KOPT-K1 (cell line): ENCODE data around the gene WNK3.

Source experiments
- H3K27ac ChIP-seq: fragments of 200-600 bp; sonication (generic); 2 replicates; pipeline ENCODE4 v1.5.1; 2016; ENCODE audit warnings: antibody characterized with exemption, mild to moderate bottlenecking, low read depth, low read length; ENCODE audit not compliant: poor library complexity, severe bottlenecking
- H3K36me3 ChIP-seq: fragments of 200-600 bp; sonication (generic); 2 replicates; pipeline ENCODE4 v1.5.1; 2017; ENCODE audit warnings: antibody characterized with exemption, mild to moderate bottlenecking, low read length, moderate library complexity; ENCODE audit not compliant: insufficient read depth
- H3K9me3 ChIP-seq: fragments of 200-600 bp; sonication (generic); 2 replicates; pipeline ENCODE4 v1.5.1; 2017; ENCODE audit warnings: antibody characterized with exemption, low read length, mild to moderate bottlenecking; ENCODE audit not compliant: insufficient read depth, poor library complexity, severe bottlenecking

Gene WNK3

DNA sequence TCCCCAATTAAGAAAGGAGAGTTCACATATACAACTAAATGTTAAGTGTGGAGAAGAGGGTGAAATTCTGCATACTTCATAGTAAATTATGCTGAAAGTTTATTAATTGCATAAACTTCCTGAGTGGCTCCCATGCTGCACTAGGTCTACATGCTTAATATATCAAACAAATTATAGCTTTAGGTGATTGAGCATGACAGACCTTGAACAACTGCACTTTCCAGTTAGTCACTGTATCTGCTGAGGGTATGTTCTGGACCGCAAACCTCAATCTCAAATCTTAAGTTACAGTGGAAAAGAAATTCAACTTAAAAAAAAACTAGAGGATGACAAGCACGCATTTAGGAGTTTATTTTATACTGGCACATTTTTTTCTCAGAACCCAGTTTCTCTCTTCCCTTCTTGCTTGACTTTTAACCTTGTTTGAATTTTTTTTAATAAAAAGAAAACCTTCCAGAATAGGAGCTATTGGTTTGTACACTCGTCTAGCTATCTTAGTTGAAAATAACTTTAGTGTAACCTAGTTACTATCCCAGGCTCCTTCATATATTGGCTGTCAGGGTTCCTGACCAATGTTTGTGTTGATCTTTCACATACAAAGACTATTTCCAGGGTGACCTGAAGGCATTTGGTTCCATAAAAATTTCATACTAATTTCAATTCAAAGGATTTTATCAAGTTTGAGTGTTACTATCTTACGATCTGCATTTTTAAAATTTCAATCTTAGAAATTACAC, 164.6 kb downstream of the WNK3 start:
- no peaks in the 10 kb centered on the region for H3K36me3 ChIP-seq
- no peaks in the 10 kb centered on the region for H3K9me3 ChIP-seq
- no peak overlapping the region for H3K27ac ChIP-seq

DNA sequence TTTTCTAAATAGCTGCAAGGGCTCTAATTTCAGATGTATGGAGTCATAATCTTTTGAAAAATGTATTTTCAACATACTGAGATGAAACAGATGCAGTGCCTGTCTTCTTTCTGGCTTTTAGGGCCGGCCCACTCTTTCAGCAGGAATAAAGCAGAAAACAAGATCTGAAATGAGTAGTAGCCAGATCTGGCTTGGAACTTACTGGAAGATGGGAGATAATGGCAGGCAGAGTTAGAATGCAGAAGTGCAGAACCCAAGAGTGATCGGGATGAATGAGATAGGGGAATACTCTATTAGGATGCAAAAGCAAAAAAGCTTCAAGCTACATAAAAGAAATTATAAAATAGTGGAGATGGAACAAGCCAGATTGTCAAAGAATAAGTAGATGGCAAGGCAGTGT, 173.4 kb downstream of the WNK3 start:
- peaks cover 20% of the 10 kb centered on the region for H3K36me3 ChIP-seq
- no peak overlapping the region for H3K27ac ChIP-seq
- H3K9me3 ChIP-seq, result no peaks in the 10 kb centered on the region

DNA sequence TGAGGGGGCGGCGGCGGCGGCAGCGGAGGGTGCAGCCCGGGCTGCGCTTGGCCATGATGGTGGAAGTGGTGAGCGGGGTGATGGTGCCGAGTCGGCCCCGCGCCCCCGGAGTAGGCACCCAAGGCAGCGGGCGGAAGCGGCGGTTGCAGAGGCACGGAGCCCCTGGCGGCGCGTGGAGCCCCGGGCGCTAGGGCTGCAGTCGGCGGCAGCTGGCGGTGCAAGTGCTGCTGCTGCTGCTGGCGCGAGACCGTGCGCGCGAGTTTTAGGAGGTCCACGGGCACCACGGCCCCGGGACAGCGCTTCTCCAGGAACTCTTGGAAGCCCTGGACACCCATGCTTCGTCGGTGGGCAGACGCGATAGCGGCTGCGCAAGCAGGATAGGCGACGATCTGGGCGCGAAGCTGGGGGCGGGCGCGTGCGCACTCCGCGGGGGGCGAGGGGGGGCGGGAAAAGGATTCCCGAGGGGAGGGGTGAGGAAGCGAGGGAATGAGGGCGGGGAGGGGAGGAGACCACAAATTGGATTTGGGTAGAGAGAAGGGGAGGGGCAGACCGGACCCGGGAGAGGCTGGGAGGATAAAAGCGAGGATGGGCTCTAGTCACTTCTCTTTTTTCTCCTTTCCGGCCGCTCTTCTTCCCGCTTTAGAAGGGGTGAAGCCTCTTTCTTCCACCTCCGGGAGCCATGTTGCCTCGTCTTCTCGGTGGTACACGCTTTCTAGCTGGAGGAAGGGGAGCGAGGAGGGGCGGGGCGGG, 174.8 kb downstream of the WNK3 start, which contains the start of gene FAM120C:
Gene FAM120C, minus strand, starts transcription at position 391 of the 750 bp plus-strand sequence. Its CDS starts 56 bp downstream, at position 335.
- peak within 1 kb of the TSS; percentile 93 for H3K27ac ChIP-seq
- H3K36me3 ChIP-seq, result peaks cover 35% of the 10 kb centered on the region
- H3K9me3 ChIP-seq, result no peaks in the 10 kb centered on the region

DNA sequence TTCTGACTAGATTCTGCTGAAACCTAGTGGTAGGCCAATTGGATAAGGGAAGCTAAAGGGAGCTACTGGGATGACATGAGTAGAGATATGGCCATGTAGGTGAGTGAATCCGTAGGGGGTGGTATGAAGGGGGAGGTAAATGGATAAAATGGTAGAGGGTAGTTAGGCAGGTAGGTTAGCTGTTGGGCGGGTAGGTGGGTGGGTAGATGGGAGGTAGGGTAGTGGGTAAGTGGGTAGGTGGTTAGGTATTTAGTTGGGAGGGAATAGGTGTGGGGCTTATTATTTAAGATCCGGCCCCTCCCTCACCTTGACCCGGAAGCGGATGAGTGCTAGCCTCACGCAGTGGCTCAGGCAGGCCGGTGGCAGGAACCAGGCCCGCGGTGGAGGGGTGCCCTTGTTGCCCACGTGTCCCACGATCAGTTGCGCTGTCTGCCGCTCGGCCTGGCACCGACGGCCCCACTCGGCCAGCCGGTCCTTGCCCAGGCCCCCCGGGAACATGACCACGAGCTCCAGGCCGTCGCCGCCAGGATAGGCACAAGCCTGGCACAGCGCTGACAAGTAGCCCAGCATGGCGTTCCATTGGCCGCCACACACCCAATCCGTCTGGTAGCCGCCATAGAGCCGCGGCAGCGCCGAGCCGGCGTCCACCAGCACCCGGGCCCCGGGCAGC, 175.5 kb downstream of the WNK3 start:
- H3K9me3 ChIP-seq, result no peaks in the 10 kb centered on the region
- peaks cover 42% of the 10 kb centered on the region for H3K36me3 ChIP-seq
- H3K27ac ChIP-seq, result peak overlapping the region; percentile 93

DNA sequence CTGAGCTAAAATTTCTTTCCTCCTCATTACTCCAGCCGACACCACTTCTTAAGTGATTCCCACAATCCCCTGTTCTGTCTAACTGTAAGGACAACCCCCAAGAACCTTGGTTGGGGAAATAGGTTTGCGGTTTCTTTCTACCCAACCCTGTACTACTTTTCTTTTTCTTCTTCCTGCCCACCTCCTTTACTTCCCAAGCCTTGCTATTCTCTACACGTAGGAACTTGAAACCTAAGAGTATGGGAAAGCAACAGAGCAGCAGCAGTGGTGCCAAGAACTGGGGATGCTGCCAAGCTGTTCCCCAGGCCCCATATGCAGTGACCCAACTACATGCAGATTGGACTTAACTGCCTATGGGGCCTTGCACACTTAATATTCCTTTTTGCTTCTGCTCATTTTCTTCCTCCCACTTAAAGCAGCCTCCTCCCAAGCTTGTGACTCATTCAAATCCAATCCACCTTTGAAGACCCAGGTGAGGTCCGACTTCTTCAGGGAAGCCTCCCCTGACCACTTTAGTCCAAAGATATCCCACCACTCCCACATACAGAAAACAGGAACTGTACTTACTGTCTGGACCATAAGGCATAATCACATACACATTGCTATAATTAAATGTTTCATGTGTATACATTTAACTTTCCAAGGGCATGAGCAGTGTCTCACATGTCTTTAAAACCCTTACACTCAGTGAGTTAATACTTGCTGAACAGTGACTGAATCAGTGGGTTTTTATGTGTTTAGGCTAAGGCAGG, 176.5 kb downstream of the WNK3 start:
- peak overlapping the region; percentile 93 for H3K27ac ChIP-seq
- no peaks in the 10 kb centered on the region for H3K9me3 ChIP-seq
- H3K36me3 ChIP-seq, result peaks cover 51% of the 10 kb centered on the region

DNA sequence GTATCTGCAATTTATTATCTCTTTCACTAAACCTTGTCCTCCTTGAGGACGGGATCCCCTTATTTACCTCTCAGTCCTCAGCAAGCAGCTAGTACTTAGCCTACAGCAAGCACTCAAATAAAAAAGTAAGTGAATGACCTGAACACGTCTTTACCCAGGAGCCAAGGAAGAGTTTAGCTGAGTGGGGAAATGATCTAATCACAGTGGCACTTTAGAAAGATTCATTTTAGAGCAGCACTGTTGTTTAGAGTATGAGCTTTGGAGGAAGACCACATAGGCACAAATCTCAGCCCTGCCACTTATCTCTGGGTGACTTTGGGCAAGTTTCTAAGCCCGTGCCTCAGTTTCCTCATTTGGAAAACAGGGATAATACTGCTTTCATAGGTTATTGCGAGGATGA, 177.4 kb downstream of the WNK3 start:
- Histone ChIP-seq H3K9me3 (no peaks in the 10 kb centered on the region), H3K27ac (no peak overlapping the region), H3K36me3 (peaks cover 59% of the 10 kb centered on the region)

DNA sequence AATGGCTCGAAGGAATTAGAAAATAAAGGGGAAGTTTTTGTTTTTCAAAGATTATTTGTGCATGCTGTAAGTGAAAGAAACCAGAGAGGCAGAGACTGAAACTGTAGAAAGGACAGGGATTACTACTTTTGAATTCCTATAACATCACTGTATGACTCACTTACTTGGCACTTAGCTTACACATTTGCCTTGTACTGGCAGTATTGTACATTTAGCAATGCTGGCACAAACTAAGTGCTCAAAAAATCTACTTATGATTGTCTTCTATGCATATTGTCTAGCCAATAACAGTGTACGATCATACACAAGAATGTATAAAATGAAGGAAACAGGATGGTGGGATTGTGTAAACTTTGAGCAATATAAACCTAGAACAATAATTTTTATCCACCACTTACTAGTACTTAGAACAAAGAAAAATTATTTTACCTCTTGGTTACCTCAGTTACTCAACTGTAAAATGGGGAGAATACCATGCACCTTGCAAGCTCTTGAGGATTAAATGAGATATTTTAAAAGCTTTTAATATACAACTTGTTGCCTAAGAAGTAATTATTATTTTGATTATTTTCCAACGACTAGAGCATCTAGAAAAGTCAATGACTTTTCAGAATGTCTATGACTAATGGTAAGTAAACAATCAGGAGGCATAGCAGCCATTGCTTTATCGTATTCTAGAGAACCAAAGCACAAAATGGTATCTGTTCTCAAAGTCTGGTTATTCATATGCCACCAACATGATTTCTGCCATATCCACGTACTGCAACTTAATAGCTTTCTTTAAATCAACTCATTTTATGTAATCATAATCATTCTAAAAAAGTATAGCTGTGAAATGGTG, 179.5 kb downstream of the WNK3 start:
- H3K36me3 ChIP-seq, result peaks cover 80% of the 10 kb centered on the region
- H3K9me3 ChIP-seq, result no peaks in the 10 kb centered on the region
- no peak overlapping the region for H3K27ac ChIP-seq

DNA sequence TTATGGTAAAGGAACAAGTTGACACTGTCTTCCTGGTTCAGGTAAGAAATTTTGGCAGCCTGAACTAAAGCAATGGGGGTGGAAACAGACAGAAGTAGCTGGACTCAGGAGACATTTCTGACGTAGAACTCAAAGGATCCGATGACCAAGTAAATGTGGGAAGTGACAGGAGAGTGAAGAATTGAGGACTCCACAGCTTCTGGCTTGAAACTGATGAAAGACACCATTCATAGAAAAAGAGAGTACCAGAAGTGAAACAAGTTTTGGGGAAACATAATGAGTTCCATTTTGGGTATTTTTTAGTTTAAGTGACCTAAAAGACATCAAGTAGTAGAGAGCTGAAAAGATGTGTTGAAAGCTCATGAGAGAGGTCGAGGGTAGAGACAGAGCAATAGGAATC, 180.5 kb downstream of the WNK3 start:
- H3K27ac ChIP-seq, result no peak overlapping the region
- peaks cover 88% of the 10 kb centered on the region for H3K36me3 ChIP-seq
- no peaks in the 10 kb centered on the region for H3K9me3 ChIP-seq

DNA sequence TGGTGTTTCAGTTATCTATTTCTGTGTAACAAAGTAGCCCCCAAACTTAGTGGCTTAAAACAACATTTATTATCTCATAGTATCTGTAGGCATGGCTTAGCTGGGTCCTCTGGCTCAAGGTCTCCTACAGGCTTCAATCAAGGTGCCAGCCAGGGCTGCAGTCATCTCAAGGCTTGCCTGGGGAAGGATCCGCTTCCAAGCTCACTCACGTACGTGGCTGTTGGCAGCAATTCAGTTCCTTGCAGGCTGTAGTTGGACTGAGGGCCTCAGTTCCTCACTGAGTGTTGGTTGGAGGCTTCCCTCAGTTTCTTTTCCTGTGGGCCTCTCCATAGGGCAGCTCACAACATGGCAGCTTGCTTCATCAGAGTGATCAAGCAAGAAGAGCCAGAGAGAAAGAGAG, 184.1 kb downstream of the WNK3 start:
- Histone ChIP-seq H3K36me3 (peaks cover 68% of the 10 kb centered on the region), H3K9me3 (no peaks in the 10 kb centered on the region), H3K27ac (no peak overlapping the region)

DNA sequence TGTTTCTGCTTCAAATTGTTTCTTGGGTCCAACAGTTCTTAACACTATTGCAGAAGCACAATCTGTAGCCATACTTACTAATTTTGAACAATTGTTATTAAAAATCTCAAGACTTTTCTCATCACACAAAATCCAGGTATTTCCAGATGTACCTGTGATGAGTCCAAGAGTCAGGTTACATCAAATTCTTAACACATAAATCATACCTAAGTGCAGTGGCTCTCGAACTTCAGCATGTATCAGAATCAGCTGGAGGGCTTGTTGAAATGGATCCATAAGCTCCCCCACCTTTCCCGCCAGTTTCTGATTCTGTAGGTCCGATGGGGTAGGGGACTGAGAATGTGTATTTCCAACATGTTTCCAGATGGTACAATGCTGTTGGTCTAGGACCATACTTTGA, 185.4 kb downstream of the WNK3 start:
- Histone ChIP-seq H3K9me3 (no peaks in the 10 kb centered on the region), H3K36me3 (peaks cover 54% of the 10 kb centered on the region), H3K27ac (no peak overlapping the region)

DNA sequence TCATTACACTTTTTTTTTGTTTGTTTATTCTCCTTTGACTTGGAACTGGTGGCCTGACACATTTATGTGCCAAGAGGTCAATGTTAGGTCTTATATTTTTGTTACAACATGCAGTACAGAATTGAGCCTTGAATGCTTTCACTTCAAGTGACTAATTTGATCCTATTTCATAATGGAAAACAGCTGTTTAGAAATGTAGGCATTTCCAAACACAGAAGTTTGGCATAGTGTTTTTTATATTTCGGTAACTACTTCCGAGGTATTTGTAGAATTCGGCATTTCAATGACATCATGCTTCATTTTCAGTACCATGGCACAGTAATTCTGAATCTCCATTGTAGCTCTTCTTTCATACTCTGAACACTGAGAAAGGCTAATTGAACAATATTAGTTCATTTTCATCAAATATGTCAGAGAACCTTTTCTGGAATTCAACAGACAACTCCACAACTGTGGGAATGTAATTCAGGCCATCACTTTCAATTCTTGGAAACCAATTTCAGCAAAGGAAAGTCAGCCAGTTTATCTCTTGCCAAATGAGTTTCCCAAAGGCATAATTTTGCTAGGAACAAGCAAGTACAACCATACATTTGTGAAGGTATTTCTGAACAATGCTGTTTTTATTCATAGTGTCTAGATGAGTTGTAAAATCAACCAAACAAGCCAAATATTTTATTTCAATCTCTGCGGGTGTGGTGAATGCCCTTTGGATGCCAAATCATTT, 186.2 kb downstream of the WNK3 start:
- H3K27ac ChIP-seq, result no peak overlapping the region
- no peaks in the 10 kb centered on the region for H3K9me3 ChIP-seq
- H3K36me3 ChIP-seq, result peaks cover 47% of the 10 kb centered on the region

DNA sequence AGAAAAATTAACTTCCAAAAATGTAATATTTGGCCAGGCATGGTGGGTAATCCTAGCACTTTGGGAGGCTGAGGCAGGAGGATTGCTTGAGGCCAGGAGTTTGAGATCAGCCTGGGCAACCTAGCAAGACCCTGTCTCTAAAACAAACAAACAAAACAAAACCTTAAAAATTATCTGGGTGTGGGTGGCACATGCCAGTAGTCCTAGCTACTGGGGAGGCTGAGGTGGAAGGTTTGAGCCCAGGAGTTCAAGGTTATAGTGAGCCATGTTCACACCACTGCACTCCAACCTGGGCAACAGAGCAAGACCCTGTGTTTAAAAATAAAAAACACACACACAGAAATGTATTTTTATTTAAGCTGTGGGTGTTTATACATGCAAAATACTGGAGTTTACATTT, 186.8 kb downstream of the WNK3 start:
- Histone ChIP-seq H3K27ac (no peak overlapping the region), H3K9me3 (no peaks in the 10 kb centered on the region), H3K36me3 (peaks cover 41% of the 10 kb centered on the region)

DNA sequence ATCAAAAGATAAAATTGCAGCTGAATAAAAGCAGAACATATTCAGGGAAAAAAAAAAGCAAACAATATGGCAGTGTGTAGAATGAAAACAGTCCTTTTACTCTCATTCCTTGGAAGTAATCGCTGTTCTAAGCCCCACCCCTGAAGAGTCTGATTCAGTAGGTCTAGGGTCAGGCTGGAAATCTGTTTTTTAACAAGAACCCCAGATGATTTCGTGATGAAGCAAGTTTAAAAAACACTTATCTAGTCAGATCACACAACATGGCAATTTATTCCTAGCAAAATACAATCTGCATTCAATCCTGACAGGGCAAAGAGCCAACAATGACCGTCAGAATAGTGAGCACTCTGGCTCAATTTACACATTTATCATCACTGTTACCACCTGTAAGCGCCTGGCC, 190.9 kb downstream of the WNK3 start:
- Histone ChIP-seq H3K27ac (no peak overlapping the region), H3K36me3 (peaks cover 3% of the 10 kb centered on the region), H3K9me3 (no peaks in the 10 kb centered on the region)

DNA sequence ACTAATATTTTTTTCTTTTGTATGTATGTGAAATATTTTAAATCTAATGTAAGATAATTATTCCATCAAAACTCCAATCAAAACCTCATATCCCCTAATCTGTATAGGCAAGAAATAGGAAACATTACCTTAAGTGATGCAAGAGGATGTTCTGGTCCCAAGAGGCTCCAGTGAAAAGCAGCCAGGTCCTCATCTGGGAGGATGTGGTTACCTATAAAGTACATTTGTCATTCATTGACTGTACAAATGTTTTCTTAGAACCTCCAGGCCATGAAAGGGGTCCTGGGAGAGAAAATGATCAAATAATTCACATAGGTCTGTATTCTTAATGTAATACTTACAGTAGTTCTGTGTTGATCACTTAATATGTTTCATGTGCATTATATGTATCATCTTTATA, 200.3 kb downstream of the WNK3 start:
- Histone ChIP-seq H3K9me3 (no peaks in the 10 kb centered on the region), H3K36me3 (peaks cover 9% of the 10 kb centered on the region; the same call in 1 of the 2 replicates), H3K27ac (no peak overlapping the region)
